ENCODE data around the gene MLKL.
"Not testable (repeated sequence)": the region's sequence is repeated elsewhere in the genome, so short reads cannot be mapped to it uniquely, and the experiment has no call there.

MLKL gene

GRCh38 chr16:74731853-74732477, 31.3 kb upstream of the MLKL start:
- no peak for FAIRE-seq

GRCh38 chr16:74729783-74730683, 29.4 kb upstream of the MLKL start:
- no peak for FAIRE-seq

GRCh38 chr16:74727903-74728302, 27.2 kb upstream of the MLKL start:
- FAIRE-seq, result no peak

GRCh38 chr16:74726716-74727115, 26.1 kb upstream of the MLKL start:
- FAIRE-seq, result no peak

- no peak for FAIRE-seq
Measured at GRCh38 chr16:74725651-74726455, 25.2 kb upstream of the MLKL start.

DNA sequence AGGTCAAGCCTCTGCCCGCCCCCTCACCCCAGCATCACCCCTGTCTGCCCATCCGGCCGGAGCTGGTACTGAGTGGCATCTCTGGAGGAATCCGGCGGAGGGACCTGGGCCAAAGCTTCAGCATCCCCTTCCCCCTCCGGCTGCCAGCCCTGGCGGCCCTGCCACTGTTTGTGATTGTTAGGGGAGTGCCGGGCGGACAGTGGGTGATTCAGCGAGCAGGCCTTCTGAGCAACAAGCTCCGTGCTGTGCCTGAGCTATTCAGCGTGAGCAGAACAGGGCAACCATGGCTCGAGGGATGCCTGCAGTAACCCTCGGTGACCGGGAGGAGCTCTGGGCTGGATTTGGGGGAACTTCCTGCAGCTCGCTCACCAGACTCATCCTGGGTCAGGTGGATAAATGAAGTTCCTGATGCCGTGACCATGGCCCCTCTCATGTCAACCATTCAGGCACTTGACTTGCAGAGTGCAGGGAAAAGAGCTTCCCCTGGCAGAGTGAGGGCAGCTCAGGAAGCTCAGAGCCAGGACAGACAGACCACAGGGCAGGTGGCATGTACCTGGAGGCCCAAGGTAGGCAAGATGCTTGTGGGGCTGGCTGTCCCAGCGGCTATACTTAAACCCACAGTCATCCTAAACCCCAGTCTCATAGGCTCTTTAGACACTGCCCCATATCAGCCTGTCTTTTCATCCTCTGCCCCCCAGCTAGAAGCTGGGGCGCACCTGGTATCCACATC, 24.3 kb upstream of the MLKL start:
- FAIRE-seq, result no peak

DNA sequence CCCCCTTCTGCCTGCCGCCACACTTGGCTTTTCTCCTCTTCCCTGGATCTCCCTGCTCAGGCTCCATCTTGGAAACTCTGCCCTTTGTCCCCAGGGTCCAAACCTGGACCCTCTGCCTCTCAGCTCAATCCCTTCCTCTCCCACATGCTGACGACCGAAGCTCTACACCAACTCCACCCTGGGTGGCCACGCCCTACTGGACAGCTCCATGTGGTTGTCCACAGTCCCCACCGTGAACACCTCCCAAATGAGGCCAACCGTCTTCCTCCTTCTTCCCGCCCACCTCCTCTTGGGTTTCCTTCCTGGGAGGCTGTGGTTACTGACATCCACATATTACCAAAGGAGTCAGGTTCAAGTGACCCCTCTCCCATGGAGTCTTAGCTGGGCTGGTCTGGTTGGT, 22.6 kb upstream of the MLKL start:
- FAIRE-seq, result no peak

DNA sequence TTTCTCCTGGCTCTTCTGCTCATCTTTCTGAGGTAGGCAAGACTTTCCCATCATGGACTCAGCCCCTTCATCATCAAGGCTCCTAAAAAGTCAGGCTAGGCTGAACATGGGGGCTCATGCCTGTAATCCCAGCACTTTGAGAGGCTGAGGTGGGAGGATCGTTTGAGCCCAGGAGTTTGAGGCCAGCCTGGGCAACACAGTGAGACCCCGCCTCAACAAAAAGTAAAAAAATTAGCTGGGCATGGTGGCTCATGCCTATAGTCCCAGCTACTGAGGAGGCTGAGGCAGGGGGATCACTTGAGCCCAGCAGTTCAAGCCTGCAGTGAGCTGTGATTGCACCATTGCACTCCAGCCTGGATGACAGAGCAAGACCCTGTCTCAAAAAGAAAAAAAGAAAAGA, 21.5 kb upstream of the MLKL start:
- FAIRE-seq, result not testable (repeated sequence)

- no peak for FAIRE-seq
Measured at GRCh38 chr16:74721716-74722115, 21.1 kb upstream of the MLKL start.

- no peak for FAIRE-seq
Measured at GRCh38 chr16:74720579-74720978, 19.9 kb upstream of the MLKL start.

DNA sequence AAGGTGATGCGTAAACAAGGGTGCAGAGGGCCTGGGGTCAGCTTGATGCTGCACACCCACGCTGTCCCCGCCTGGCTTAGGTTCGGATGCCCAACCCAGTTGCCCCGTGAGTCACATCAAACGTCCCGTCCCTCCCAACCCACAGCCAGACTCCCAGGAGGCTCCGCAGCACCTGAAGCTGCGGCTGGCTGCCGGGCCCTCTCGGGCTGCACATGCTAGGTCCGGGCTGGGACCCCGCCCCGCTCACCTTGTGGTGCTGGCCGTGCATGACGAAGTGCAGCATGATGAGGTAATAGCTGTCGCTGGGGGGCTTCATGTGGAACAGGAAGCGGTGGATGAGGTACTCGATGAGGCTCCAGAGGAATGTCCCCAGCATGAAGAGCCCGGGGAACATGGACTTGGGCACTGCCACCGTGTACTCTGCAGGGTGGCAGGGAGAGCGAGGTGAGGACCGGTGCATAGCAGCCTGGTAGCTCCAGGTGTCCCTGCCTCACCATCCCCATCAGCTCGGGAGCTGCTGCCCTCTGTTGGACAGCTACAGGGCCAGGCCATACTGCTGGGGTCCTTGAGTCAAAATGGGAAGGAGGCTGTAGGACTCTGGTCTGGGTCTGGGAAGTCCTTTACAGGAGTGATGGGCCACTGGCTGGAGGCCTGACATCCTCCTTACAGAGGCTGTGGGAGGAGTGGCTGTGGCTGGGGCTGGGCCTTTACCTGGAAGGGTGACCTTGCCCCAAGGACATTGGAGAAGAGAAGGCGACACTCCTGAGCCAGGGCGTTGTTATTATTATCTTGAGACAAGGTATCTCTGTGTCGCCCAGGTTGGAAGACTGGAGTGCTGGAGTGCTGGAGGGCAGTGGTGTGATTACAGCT, 18.3 kb upstream of the MLKL start:
- no peak for FAIRE-seq

DNA sequence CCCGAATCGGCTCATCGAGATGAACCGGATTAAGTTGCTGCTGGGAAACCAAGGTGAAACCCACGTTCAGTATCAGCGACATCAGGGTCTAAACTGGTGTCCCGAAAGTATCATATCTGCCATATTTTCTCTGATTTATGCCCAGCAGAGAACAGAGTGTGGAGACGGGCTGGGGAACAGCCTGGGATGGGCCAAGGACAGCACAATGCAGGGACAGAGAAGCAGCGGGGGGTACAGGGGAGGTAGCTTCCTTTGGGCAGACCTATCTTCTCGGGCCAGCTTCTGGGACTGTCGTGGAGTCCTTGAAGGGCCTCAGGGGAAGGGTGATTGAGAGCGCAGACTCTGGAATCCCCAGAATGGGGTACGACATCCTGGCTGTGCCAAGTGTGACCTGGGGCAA, 17.5 kb upstream of the MLKL start:
- no peak for FAIRE-seq

GRCh38 chr16:74717367-74717766, 16.7 kb upstream of the MLKL start:
- no peak for FAIRE-seq

GRCh38 chr16:74716355-74716754, 15.7 kb upstream of the MLKL start:
- no peak for FAIRE-seq

- no peak for FAIRE-seq
Measured at GRCh38 chr16:74713876-74714275, 13.2 kb upstream of the MLKL start.

GRCh38 chr16:74713325-74713724, 12.7 kb upstream of the MLKL start:
- no peak for FAIRE-seq

DNA sequence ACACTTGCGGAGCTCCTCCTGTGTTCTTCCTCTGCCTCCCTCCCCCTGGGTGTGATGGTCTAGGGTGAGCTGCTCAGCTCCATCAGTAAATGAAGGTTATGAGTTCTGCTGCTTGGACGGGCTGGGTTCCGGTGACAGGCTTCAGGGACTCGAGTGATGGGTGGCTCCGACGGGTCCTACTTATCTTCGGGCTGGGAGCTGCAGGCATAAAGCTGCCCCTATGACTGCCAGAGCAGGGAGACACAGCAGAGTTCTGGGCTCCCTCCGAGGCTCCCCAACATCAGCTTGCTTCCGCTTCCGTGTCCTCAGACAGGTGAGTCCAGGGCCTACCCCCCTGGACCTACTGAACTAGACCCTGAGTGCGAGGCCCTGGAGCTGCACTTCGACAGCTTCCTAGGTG, 11.3 kb upstream of the MLKL start:
- no peak for FAIRE-seq

- no peak for FAIRE-seq
Measured at GRCh38 chr16:74710401-74710800, 9.7 kb upstream of the MLKL start.

DNA sequence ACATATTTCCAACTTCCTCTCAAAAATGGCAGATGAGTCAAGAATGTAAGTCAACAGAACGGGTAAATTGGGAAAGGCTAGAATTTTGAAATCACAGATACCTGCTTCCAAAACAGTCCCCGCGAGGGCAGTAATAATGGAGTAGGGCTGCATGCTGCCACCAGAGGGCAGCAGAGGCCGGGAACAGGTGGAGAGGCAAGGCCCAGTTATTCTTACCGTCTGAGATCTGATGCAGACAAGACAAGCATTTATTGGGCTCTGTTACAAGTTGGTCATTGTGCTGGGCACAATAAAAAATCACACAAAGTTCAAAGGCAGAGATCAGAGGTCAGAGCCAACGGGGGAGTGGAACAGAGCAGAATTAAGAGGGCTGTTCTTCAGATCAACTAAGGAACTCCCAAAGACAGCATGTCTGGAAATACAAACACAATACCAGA, 8.8 kb upstream of the MLKL start:
- FAIRE-seq, result peak; percentile 67

GRCh38 chr16:74700116-74700437, 585 bp downstream of the MLKL start:
- no peak for FAIRE-seq

DNA sequence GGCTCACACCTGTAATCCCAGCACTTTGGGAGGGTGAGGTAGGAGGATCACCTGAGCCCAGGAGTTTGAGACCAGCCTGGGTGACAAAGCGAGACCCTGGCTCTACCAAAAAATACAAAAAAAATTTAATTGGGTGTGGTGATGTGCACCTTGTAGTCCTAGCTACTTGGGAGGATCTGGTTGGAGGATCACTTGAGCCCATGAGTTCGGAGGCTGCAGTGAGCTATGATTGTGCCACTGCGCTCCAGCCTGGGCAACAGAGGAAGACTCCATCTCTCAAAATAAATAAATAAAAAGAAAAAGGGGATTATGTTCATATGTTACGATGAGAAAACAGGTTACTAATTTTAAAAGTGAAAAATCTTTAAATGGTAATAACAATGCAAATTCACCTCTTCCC, 996 bp downstream of the MLKL start:
- no peak for FAIRE-seq

- no peak for FAIRE-seq
Measured at GRCh38 chr16:74698222-74698621, 2.4 kb downstream of the MLKL start.

Measured in endometrium (tissue), 2 donors.